Measurements from ENCODE around the gene IL1B.

Gene IL1B

DNA sequence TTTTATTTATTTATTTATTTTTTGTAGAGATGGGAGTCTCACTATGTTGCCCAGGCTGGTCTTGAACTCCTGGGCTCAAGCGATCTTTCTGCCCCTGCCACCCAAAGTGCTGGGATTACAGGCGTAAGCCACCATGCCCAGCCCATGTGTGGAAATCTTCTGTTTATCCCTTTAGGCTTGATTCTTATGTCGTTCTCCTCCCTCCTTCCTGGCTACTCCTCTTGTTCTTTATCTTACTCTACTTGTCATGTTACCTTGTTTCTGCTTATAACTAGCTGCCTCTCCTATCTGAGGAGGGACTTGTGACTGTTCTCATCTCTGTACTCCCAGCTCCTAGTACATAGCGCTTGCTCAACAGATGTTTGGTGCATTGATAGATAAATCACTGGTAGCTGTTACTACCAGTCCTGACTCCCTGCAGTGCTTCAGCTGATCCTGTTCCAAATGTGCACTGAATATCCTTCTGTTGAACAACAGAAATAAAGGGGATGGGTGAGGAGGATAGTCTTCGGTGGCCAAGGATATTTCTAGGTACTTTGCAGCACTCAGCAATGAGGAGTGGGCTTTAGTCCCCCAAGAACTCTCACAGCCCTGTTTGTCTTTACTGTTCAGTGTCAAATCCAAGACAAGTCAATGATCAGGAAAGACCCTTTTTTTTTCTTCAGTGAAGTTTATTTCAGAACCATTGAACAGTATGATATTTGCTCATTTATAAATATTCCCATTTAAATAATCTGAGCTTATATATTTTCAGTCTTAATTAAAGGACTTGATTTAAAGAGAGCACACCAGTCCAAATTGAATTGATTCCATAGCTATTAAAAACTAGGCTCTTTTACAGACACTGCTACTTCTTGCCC is 7.2 kb downstream of the IL1B start:
- peak; percentile 79 to 97 for DNase-seq

DNA sequence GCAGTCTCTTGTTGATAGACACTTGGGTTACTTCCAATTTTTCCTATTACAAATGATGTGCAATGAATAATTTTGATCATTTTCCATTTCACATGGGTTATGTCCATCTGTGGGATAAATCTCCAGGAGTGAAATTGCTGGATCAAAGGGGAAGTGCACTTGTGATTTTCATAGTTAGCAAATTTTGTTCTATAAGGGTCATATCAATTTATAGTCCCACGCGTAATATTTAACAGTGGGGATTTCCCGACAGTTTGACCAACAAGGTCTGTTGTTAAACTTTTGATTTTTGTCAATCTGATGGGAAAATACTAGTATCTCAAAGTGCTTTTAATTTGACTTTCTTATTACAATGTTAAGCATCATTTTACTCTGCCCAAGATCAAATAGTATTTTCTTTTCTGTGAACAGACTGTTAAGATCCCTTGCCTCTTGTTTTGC is 8.3 kb downstream of the IL1B start:
- peak; percentile 51 to 87 for DNase-seq

DNA sequence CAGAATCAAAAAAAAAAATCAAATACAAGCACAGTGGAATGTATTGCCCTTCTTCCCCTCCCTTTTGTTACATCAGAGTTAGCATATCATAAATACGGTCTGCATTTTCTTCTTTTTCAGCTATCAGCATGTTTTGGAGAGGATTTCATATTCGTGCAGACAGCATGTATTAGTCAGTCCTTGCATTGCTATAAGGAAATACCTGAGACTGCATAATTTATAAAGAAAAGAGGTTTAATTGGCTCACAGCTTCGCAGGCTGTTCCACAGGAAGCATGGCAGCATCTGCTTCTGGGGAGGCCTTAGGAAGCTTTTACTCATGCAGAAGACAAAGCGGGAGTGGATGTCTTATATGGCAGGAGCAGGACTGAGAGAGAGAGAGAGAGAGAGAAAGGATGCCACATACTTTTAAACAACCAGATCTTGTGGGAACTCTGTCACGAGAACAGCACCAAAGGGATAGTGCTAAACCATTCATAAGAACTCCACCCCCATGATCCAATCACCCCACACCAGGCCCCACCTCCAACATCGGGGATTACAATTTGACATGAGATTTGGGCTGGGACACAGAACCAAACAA is 8.9 kb downstream of the IL1B start:
- DNase-seq: peak in 1 of 2 donors; percentile 66

DNA sequence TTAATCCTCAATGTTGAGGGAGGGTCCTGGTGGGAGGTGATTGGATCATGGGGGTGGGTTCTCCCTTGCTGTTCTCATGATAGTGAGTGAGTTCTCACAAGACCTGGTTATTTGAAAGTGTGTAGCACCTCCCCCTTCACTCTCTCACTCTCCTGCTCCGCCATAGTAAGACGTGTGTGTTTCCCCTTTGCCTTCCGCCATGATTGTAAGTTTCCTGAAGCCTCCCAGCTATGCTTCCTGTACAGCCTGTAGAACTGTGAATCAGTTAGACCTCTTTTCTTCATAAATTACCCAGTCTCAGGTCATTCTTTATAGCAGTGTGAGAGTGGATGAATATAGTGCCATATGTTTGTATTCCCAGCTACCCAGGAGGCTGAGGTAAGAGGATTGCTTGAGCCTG is 9.6 kb downstream of the IL1B start:
- DNase-seq: peak in 1 of 2 donors; percentile 58

DNA sequence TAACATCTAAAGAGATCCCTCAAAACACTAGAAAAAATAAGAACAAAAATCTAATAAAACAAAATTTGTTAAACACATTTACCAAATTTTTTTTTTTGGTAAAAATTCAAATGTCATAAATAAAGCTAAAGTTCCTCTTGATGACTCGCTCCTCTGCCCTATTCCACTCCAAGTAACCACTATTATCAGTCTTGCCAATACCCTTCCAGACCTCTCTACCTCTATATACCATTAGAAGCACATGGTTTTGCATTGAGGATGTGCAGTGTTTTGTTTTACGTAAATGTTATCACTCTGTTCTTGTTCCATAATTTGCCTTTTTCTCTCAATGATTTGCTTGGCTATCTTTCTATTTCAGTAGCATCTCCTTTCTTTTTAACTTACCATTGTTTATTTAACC is 10.9 kb downstream of the IL1B start:
- no peak for DNase-seq

DNA sequence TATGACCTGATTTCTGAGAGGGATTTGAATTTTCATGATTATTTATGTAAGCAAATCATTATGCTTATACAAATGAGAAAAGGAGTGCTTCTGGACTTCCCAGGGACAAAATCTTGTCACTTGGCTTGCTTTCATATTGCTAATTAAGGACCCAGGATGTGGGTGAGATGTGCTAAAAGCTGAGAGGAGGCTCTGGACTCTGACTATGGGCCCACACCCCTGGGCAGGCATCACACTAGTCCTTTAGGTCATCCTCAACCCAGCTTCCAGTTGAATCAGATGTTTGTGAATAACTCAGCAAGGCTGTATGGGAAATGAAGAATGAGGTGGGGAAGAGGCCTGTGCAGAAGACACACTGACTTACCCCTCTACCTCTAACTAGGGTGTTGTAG is 11.9 kb downstream of the IL1B start:
- DNase-seq: no peak

DNA sequence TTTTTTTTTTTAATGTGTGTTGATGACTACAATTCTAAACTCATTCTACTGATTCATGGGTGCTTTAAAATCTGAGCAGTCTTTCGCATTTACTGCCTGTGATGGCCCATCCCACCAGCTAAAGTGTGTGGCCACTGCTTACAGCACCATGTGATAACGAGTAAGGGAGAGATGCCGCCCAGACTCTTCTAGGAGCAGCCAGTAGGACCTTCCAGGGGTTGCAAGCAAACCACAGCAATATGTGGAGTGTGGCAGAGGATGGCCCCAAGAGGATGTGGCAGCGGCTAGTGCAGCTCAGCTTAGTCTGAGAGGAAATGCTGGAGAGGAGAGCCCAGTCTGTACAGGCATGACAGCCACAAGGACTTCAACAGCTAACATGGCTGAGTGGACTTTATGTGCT is 14.9 kb downstream of the IL1B start:
- no peak for DNase-seq

DNA sequence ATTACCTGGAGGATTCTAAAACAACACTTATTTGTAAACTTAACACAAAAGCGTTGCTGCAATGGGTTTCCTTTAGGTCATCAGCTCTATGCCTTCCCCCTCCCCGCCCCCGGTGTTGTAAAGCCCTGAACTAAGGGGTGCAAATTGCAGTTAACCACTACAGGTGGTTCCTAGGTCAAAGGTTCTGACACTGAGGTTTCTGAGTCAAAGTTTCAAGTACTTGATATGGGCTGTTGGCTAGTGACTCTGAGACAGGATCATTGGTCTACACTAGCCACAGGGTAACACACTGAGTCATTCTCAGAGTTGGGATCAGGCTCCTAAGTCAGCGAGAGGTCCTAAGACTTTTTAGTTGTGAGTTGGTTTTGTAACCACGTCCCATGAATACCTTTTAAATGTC is 15.4 kb downstream of the IL1B start:
- DNase-seq: no peak

DNA sequence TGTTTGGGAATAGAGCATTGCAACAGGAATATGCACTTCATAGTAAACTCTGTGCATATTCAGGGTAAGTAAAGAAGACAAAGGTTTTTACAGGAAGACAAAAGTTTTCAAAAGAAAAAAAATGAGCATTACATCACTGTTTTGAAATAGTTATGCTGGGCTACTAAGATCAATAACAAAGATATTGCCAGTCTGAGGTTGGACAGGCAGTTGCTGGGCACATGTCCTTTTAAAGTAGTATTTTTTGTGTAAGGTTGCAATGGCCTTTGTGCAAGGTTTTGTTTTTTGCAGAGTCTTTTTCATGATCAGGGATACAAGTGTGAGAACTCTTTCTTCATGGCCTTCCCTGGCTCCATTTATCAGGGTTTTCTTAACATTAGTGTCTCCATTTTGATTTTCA is 16.2 kb downstream of the IL1B start:
- DNase-seq: no peak

DNA sequence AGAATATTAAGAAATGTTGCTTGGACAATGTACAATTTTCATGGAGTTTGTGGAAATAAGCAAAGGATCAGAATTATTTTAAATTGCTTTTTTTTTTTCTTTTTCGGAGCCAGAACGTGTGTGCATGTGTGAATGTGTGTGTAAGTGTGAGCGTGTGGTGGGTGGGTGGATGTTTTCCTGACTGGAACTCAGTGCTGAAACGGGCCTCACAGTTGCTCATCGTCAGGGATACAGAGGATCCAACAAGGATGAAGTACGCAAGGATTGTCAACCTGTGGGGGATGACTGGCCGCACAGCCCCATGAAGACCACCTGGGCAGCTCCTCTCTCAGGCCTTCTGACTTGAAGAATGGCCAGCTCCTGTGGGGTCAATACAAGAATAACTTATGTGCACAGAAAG is 17.5 kb downstream of the IL1B start:
- DNase-seq: no peak

DNA sequence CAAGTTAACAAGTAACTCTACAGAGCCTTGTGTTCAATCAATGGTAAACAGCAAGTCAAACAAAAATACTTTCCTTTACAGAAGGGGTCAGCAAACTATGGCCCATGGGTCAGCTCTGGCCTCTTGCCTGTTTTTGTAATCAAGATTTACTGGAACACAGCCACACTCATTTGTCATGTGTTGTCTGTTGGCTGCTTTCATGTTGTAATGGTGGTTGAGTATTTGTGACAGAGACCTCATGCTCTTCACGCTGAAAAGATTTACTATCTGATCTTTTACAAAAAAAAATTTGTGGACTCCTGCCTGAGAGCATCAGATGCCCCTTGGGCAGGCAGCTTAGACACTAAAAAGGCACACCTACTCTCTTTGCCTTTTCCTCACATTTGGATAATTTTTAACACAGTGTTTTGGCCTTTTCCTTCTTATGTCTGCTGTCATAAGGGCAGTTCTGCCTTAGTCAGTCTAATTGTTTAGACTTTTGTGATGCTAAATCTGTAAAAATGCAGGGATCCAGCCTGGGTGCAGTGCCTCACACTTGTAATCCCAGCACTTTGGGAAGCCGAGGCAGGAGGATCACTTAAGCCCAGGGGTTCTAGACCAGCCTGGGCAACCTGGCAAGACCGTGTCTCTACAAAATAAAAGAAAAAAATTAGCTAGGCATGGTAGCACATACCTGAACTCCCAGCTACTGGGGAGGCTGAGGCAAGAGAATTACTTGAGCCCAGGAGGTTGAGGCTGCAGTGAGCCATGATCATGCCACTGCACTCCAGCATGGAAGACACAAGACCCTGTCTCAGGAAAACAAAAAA is 18.3 kb downstream of the IL1B start:
- no peak for DNase-seq

DNA sequence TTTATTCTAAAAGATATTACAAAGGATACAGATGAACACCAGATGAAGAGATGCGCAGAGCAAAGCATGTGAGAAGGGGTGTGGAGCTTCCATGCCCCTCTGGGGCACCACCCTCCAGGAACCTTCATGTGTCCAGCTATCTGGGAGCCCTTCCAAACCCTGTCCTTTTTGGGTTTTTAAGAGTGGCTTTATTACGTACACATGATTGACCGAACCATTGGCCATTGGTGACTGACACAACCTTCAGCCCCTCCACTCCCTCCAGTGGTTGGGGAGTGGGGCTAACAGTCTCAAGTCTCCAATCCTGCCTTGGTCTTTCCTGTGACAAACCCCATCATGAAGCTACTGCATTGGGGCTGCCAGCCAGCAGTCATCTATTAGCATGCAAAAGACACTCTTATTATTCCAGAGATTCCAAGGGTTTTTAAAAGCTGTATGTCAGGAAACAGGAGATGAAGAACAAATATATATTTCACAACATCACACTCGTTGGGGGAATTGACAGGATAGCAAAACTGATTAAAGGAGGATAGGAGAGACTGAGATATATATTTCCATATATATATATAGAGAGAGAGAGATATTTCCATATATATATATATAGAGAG is 19.4 kb downstream of the IL1B start:
- no peak for DNase-seq

DNA sequence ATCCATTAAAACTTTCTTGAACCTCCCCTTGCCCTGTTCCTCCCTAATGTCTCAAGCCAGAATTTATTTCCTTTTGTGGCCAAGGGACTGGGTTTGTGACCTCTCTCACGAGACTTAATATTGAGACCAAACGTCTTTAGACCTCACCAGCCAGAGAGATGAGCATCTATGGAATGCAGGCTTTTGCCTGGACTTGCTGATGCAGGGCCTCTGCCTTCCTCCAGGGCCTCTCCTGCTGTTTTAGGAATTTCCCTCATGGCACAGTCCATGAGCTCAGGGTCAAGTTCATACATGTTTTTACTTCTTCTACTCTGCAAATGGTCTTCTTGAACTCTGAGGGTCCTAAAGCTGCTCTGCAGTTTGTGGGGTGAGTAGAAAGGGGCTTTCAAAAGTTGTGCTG is 22.3 kb downstream of the IL1B start:
- no peak for DNase-seq

DNA sequence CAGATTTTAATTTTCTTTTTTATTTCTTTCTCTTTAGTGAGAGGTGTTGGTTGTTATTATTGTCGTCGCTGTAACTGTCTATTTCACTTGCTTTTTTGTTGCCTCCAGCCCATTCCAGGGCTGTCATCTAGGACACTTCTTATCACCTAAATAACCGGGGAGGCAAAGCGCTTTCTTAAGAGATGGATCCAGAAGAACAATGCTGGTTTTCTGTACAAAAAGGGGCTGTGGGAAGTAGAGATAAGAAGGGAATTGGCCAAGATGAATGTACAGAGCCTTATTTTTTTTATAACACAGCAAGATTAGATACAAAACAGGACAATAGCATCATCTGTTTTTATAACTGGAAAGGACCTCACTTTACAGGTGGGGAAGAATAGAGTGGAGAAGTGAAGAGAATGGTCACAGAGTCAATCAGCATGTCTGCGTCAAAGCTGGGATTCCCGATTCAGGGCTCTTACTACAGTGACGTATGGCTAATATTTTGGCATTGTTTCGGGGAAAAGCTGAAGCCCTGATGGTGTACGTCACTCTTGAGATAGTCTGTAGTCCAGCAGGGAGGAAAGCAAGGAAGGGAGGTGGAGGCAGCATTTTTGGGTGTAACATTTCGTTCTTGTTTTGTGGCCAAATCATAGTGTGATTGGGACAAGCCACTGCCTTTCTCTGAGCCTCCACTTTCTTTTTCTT is 23.2 kb downstream of the IL1B start:
- no peak for DNase-seq

DNA sequence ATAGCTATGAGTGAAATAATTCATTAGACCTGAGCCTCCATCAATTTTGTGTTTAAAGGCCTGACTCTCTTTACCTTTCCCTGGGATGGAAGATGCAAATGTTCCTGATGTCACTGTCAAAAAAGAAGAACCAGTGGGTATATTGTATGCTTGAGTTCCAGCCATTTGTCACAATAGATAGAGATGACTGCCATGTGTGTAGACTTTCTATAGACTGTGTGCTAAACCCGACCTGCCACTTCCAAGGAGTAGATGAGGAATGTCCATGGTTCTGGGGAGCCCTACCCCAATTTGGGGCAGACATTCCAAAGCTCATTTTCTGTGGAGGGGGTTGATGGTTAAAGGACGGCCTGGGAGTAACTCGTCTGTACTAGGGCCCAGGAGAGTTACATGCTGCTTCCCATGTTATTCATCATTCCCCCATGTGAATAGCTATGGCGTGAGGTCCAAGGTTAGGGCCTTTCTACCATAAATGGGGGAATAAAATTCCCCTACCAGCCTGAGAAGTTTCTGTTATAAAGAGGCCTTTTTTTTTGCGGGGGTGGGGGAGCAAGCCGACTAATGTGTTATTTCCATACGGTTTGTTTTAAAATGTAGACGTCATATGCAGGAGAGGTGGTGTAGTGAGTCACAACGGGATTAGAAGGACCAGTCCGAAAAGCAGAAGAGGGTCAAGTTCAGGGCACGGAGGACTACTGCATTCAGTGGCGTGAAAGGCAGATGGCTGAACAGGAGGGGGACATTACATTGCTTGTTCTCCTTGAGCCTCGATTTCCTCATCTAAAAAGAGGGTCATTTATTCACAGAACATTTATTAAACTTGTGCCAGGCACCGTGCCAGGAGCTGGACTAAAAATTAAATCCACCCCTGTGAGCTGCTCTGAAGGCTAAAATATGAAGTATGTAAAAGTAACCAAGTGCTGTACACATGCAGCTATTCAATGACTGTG is 24.0 kb downstream of the IL1B start:
- peak; percentile 89 to 91 for DNase-seq

DNA sequence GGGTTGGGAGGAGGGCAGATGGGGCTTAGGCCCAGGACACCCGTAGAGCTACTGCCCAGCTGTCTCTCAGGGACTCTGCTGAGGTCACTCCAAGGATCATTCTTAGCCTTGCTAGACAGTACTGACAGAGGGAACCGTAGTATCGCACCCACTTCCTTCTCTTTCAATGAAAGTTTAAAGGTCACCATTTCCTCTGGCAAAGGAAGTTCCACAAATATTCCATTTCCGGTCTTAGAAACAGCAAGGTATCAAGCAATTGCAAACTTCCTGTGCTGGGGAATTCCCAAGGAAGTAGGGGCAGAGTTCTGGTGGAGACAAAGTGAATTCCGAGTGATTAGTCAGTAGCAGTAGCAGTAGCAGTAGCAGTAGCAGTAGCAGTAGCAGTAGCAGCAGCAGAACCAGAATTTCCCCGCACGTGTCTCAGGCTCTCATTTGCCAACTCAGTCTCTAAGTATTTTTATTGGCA is 24.7 kb downstream of the IL1B start:
- DNase-seq: peak; percentile 94 to 99

DNA sequence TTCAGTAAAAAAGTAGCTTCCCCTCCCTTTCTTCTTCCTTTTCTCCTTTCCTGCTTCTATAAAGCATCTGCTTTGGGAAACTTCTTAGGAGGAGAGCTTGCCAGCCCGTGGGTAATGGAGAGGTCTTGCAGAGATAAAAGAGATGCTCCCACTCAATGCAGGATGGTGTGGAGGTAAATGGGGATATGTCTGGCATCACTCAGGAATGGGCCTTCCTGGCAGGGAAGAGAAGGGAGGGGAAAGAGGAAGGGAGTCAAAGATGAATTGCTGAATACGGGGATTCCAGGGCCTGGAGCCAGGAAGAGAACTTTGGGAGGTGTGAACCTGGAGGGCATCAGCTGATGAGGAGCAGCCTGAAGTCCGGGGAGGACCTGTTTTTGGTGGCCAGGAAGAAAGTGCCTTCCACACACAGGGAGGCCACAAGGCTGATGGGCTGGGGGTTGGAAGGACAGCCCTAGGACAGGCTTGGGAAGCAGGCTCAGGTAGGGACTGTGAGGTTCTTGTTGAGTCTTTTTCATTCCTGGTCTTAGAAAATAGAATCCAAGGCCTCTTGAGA is 25.2 kb downstream of the IL1B start:
- DNase-seq: no peak

DNA sequence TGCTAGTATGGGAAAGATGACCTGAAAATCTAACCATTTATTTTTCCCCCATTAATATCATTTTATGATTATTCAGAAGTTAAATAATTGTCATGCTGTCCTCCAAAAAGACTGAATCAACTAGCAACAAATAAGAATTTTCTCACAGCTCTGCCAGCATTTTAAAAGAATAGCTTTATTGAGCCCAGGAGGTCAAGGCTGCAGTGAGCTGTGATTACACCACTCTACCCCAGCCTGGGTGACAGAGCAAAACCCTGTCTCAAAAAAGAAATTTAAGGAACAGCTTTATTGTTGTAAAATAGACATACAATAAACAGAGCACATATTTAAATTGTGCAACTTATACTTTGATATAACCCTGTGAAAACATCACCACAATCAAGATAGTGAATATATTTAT is 27.5 kb downstream of the IL1B start:
- DNase-seq: no peak

DNA sequence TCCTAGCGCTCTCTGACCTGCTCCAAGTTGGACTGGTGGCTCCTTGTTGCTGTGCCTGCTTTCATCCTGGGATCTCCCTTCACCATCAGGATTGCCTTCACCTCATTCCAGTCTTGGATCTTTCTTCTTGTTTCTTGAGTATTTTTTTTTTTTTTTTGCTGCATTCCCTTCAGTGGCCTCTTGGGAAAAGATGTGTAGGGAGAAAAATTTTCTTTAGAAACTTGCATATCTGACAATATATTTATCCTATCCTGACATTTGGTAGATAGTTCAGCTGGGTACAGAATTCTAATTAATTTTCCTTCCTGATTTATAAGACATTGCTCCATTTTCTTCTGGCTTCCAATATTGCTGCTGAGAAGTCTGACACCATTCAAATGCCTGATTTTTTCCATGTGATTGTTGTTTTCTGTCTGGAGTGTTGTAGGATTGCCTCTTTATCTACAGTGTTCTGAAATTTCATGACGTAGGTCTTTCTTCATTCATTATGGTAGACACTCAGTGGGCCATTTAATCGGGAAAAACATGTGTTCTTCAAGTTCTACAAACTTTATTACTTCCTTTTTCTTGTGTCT is 29.3 kb downstream of the IL1B start:
- no peak for DNase-seq

DNA sequence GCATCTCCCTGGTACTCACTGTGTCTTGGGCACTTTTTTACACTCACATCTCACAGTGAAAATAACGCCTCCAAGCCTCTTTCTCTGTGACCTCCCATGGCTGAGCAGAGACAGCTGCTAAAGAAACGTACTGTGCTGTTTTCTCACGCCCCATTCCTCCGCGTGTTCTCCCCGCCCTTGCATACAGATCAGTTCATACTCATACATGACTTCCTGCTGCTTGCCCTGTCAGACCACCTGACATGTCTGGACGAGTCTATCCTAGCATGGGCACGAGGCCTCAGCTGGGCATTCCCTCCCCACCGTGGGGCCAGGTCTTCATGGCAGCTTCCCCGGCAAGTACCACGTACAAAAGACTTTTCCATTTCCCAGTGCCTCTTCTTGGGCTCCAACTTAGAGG is 31.0 kb downstream of the IL1B start:
- no peak for DNase-seq
